ENCODE results near the gene SLC25A11.

DNA sequence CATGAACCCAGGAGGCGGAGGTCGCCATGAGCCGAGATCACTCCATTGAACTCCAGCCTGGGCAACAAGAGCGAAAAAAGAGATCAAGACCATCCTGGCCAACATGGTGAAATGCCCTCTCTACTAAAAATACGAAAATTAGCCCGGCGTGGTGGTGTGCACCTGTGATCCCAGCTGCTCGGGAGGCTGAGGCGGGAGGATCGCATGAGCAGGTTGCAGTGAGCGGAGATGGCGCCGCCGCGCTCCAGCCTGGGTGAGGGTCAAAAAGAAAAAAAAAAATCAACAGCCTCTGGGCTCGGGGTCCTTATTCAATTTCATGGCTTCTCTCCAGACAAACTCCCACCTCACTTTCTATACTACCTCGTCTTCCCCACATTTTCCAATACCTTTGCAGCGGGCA lies 11.0 kb downstream of the SLC25A11 start:
- no peak for TF ChIP-seq YY1 (IDR thresholded peaks at IDR 0.05; ENCODE audit: insufficient read depth, insufficient read length)
- TF ChIP-seq ZNF274 (IDR thresholded peaks at IDR 0.05; ENCODE audit: low read depth, low read length) = no peak

Data from NT2/D1 (cell line).